NB4 (cell line): ENCODE measurements around the gene OR4A15.

Experiments
- DNase-seq: peaks from one replicate; pipeline ENCODE4 v3.0.0; 2010; ENCODE audit warnings: low read depth
- H3K4me3 ChIP-seq: one replicate; pipeline ENCODE4 v1.5.1; 2011; ENCODE audit warnings: mild to moderate bottlenecking, low read depth, low read length, moderate library complexity
- MYC ChIP-seq: IDR thresholded peaks from 2 replicates; pipeline ENCODE4 v1.6.1; 2011; ENCODE audit warnings: low read depth, low read length
- POLR2A ChIP-seq: IDR thresholded peaks from 2 replicates; pipeline ENCODE4 v1.6.1; 2011; ENCODE audit warnings: mild to moderate bottlenecking; ENCODE audit not compliant: insufficient read length; ENCODE audit errors: extremely low read depth
- TF ChIP-seq, protein P1 (sequence below): IDR thresholded peaks from one replicate; pipeline ENCODE4 v1.5.1; 2012; ENCODE audit warnings: low read depth, low read length
- TF ChIP-seq, protein P2 (sequence below): IDR thresholded peaks from 2 replicates; pipeline ENCODE4 v1.6.1; 2011; ENCODE audit warnings: low read depth, low read length

OR4A15 gene

DNA sequence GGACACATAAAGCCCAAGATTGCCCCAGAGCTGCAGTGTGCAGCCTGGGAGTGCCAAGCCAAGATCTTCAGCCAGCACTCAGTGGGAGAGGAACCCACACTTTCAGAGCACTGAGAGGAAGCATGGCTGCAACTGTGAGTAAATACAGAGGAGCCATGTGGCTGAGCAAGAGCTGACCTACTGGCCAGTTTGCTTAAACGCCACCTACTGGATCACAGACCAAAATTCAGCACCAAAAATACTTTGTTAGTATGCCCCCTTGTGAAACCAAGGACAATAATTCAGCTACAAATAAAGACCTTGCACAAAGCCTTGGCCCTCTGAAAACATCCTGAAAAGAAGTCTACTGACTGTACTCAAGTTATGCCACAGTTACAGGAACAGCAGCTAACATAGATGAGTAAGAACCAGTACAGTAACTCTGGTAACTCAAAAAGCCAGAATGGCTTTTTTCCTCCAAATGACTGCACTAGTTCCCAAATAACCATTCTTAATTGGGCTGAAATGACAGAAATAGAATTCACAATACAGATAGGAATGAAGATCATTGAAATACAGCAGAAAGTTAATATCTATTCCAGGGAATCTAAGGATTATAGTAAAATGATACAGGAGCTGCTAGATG is 10.1 kb upstream of the OR4A15 start:
- DNase-seq, result peak; percentile 70
- H3K4me3 ChIP-seq, result no peak overlapping the region
- TF ChIP-seq MYC (peak; percentile 90), POLR2A (no peak)
- TF ChIP-seq, protein P1, sequence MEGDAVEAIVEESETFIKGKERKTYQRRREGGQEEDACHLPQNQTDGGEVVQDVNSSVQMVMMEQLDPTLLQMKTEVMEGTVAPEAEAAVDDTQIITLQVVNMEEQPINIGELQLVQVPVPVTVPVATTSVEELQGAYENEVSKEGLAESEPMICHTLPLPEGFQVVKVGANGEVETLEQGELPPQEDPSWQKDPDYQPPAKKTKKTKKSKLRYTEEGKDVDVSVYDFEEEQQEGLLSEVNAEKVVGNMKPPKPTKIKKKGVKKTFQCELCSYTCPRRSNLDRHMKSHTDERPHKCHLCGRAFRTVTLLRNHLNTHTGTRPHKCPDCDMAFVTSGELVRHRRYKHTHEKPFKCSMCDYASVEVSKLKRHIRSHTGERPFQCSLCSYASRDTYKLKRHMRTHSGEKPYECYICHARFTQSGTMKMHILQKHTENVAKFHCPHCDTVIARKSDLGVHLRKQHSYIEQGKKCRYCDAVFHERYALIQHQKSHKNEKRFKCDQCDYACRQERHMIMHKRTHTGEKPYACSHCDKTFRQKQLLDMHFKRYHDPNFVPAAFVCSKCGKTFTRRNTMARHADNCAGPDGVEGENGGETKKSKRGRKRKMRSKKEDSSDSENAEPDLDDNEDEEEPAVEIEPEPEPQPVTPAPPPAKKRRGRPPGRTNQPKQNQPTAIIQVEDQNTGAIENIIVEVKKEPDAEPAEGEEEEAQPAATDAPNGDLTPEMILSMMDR, result peak; percentile 79
- TF ChIP-seq, protein P2, sequence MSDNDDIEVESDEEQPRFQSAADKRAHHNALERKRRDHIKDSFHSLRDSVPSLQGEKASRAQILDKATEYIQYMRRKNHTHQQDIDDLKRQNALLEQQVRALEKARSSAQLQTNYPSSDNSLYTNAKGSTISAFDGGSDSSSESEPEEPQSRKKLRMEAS, result peak; percentile 86

- DNase-seq, result no peak
- TF ChIP-seq, protein P2, result no peak
- TF ChIP-seq, protein P1, result no peak
- TF ChIP-seq POLR2A (no peak), MYC (no peak)
- H3K4me3 ChIP-seq, result no peak overlapping the region
Measured at GRCh38 chr11:55401011-55401410, 33.2 kb downstream of the OR4A15 start.
